ENCODE results near the gene CDC25B.
A peak's percentile ranks its signal among the peaks of the same experiment; 100 is the strongest.

CDC25B gene

GRCh38 chr20:3764659-3765058, 31.5 kb upstream of the CDC25B start:
- FAIRE-seq, result no peak

- FAIRE-seq, result no peak
These were observed 30.8 kb upstream of the CDC25B start for GRCh38 chr20:3765171-3765882.

- no peak for FAIRE-seq
These were observed 29.5 kb upstream of the CDC25B start for GRCh38 chr20:3766422-3767109.

GRCh38 chr20:3767110-3767426, 29.0 kb upstream of the CDC25B start:
- no peak for FAIRE-seq

GRCh38 chr20:3767427-3768341, 28.4 kb upstream of the CDC25B start, which contains the start of gene ADISSP:
Gene ADISSP (minus strand): TSS chr20:3767753. CDS start chr20:3760100, 7,653 bp downstream.
- peak; percentile 72 for FAIRE-seq

- no peak for FAIRE-seq
These were observed 27.6 kb upstream of the CDC25B start for GRCh38 chr20:3768342-3769130.

GRCh38 chr20:3771552-3772058, 24.5 kb upstream of the CDC25B start:
- FAIRE-seq, result no peak

- no peak for FAIRE-seq
These were observed 20.5 kb upstream of the CDC25B start for GRCh38 chr20:3775457-3776108.

- no peak for FAIRE-seq
These were observed 18.8 kb upstream of the CDC25B start for GRCh38 chr20:3777381-3777715.

- no peak for FAIRE-seq
These were observed 18.1 kb upstream of the CDC25B start for GRCh38 chr20:3777716-3778629.

GRCh38 chr20:3778976-3779375, 17.1 kb upstream of the CDC25B start:
- FAIRE-seq, result no peak

- peak; percentile 97 for FAIRE-seq
These were observed 14.8 kb upstream of the CDC25B start, which contains the start of gene SPEF1 for GRCh38 chr20:3781153-3781910. Gene SPEF1 (minus strand): TSS chr20:3781448. CDS start chr20:3781287, 161 bp downstream.

GRCh38 chr20:3782597-3782996, 13.5 kb upstream of the CDC25B start:
- FAIRE-seq, result no peak

- FAIRE-seq, result no peak
These were observed 13.0 kb upstream of the CDC25B start for GRCh38 chr20:3783068-3783489.

- FAIRE-seq, result no peak
These were observed 12.5 kb upstream of the CDC25B start for GRCh38 chr20:3783511-3784195.

- FAIRE-seq, result no peak
These were observed 11.8 kb upstream of the CDC25B start for GRCh38 chr20:3784216-3784853.

- FAIRE-seq, result no peak
These were observed 11.3 kb upstream of the CDC25B start for GRCh38 chr20:3784863-3785239.

GRCh38 chr20:3785240-3786125, 10.6 kb upstream of the CDC25B start:
- FAIRE-seq, result no peak

Measured in TTC549 (cell line).